GM23248 (cell line): Measurements from ENCODE around the gene DHX57.

Source experiments
- EZH2 ChIP-seq: fragments of 200-600 bp; sonication (generic); IDR thresholded peaks from 2 replicates; pipeline ENCODE4 v1.6.1; 2018; ENCODE audit warnings: antibody characterized with exemption, mild to moderate bottlenecking; ENCODE audit not compliant: insufficient read depth, poor library complexity, severe bottlenecking
- EZH2phosphoT487 ChIP-seq: fragments of 200-600 bp; sonication (generic); IDR thresholded peaks from 2 replicates; pipeline ENCODE4 v1.6.1; 2018; ENCODE audit warnings: antibody characterized with exemption, moderate library complexity, mild to moderate bottlenecking, low read depth; ENCODE audit not compliant: insufficient read depth

- TF ChIP-seq EZH2 (no peak), EZH2phosphoT487 (no peak)
These were observed 126.6 kb downstream of the DHX57 start for GRCh38 chr2:38748943-38749804.
